Fibroblast of villous mesenchyme (primary cell): ENCODE measurements around the gene KCTD3. TPM values are rescaled to one million over a fixed set of nuclear protein-coding genes. Genes with fewer than 3 reads are reported as not detected.

Experiments
- DNase-seq: peaks from one replicate; pipeline ENCODE4 v3.0.0-alpha.2; 2010; ENCODE audit warnings: low read depth
- H3K4me3 ChIP-seq: 2 replicates; pipeline ENCODE4 v1.5.1; 2011; ENCODE audit warnings: low read depth, mild to moderate bottlenecking, low read length
- total RNA-seq: library from RNA; depleted of rRNA; stranded (reverse); fragments of >200 nt; gene quantifications from 2 replicates; pipeline ENCODE4 v1.2.3, GENCODE V29; 2012
- TF ChIP-seq, protein P1 (sequence below): IDR thresholded peaks from 2 replicates; pipeline ENCODE4 v1.5.1; 2012; ENCODE audit warnings: low read depth, mild to moderate bottlenecking, low read length; ENCODE audit not compliant: insufficient read depth

Gene KCTD3
- total RNA-seq, 1 donor = 60.9 TPM

DNA sequence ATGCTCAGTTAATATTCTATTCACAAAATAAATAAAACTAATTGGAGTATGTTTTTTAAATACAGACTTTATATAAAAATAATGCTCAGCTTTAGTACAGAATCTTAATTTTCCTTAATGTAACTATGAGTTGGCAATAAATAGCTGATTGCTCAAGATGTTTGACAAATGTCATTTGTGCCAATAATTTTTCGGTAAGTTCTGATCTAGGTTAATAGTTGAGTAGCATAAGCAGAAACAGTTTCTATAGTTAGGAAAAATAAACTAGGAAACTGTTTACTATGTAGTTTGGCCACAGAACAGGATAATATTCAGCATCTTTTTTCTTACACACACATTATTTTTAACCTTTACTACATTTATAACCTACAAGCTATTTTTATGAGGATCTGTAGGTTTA, 40.3 kb downstream of the KCTD3 start:
- no peak for DNase-seq
- TF ChIP-seq, protein P1, sequence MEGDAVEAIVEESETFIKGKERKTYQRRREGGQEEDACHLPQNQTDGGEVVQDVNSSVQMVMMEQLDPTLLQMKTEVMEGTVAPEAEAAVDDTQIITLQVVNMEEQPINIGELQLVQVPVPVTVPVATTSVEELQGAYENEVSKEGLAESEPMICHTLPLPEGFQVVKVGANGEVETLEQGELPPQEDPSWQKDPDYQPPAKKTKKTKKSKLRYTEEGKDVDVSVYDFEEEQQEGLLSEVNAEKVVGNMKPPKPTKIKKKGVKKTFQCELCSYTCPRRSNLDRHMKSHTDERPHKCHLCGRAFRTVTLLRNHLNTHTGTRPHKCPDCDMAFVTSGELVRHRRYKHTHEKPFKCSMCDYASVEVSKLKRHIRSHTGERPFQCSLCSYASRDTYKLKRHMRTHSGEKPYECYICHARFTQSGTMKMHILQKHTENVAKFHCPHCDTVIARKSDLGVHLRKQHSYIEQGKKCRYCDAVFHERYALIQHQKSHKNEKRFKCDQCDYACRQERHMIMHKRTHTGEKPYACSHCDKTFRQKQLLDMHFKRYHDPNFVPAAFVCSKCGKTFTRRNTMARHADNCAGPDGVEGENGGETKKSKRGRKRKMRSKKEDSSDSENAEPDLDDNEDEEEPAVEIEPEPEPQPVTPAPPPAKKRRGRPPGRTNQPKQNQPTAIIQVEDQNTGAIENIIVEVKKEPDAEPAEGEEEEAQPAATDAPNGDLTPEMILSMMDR = no peak
- H3K4me3 ChIP-seq = no peak overlapping the region

DNA sequence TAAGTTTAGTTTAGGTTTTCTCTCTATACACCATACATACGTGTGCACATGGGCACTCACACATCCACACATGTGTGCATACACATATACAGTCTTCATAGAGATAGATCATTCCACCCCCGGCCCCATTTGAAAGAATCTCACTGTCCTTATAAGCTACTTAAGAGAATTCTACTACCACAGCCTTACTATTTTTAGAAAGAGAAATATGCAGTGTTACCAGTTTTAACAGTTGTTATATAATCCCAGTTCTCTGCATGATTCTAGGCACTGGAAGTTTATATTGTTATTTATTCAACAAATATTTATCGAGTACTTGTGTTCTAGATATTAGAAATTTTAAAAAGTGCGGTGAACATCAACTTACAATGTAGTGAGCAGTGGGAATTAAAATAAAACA, 41.5 kb downstream of the KCTD3 start:
- no peak overlapping the region for H3K4me3 ChIP-seq
- no peak for DNase-seq
- TF ChIP-seq, protein P1 = no peak

DNA sequence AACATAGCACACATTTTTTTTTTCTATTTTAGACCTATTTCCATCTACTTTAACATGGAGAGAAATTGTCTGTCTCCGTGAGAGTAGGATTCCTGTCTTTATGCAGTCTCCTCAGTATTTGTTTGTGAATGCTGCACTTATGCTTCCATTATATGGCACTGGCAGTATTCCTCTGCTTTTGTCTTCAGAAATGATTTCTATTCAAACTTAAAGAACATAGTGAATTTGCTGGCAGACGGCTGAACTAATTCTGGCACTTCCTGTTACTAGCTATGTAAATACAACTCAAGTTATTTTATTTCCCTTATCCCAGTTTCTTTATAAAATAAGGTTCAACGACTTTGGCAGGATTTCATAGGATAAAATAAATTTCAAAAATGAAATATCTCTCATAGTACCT, 45.3 kb downstream of the KCTD3 start:
- no peak overlapping the region for H3K4me3 ChIP-seq
- no peak for DNase-seq
- TF ChIP-seq, protein P1 = no peak

DNA sequence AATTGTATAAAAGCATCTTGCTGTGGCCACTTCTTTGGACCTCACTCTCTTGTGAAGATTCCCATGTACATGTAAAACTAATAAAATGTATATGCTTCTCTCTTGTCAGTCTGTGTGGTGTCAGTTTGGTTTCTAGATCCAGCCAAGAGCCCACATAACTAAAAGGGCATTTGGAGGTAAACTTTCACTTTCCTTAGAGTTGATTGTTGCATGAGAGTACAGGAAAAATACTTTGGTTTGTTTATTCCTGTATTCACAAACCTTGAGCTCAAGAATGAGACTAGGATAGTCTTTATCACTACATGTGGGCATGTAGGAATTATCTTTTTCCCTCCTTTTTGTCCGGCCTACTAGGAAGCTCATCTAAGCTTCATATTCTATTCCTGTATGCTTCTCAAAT, 50.9 kb downstream of the KCTD3 start:
- DNase-seq = peak; percentile 11
- H3K4me3 ChIP-seq = no peak overlapping the region
- TF ChIP-seq, protein P1 = no peak

DNA sequence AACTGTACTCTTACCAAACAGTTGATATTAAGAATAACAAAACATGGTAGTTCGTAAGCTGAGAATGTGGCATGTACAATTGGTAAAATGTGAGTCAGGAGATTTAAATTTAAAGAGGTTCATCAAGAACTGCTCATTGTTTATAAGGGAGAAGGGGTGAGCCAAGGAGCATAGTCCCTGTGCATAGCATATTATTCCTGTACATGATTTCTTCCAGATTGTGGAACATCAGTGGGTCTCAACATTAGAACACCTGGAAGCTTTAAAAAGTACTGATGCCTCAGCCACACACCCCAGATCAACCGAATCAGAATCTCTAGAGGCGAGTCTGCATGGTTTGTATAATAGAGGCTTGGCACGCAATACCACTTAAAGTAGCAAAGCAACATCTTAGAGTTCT, 56.1 kb downstream of the KCTD3 start:
- no peak overlapping the region for H3K4me3 ChIP-seq
- DNase-seq = no peak
- TF ChIP-seq, protein P1 = no peak

DNA sequence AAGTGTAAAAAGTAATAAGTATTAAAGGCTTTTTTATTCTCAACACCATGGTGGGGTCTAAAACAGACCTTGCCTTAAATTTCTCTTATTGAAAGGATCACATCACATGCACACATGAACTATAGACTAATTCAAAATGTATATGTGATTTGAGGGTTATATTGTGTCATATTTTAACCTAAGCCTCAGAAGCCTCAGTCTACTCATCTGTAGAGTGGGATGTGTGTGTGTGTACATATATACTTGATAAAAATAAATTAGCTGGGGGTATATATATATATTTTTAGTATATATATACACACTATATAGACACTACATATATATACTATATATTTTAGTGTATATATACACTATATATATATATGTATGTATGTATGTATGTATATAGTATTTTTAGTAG, 58.8 kb downstream of the KCTD3 start:
- no peak overlapping the region for H3K4me3 ChIP-seq
- no peak for DNase-seq
- TF ChIP-seq, protein P1 = no peak

DNA sequence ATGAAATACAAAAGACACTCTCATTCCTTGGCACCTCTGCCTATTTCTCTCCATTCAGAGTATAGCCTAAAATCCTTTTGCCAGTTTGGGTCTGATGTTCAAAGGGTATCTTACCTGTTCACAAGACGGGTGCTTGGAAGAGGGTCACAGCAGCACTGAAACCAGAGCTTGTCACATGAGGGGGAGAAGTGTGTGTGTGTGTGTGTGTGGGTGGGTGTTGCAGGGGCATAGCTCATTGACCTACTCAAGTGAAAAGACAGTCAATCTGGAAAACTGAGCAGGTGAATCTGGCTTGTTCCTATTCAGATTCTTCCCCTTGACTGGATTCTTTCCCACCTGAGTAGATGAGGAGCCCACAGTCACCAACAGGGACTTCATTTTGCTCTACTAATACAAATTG, 63.9 kb downstream of the KCTD3 start:
- H3K4me3 ChIP-seq = no peak overlapping the region
- DNase-seq = no peak

More for the DNA sequence above, 63.9 kb downstream of the KCTD3 start:
- TF ChIP-seq, protein P1 = no peak
